Vagina (tissue), 2 donors: ENCODE measurements around the gene SYMPK. TPM values are rescaled to one million over a fixed set of nuclear protein-coding genes. Genes with fewer than 3 reads are reported as not detected.

ENCODE experiments used
- DNase-seq, 2 donors: peaks; one replicate each; pipeline ENCODE4 v3.0.0-alpha.2; 2017; ENCODE audit errors: extremely low spot score in 2 of 2
- H3K27ac ChIP-seq: fragments of 200-600 bp; sonication (generic); one replicate; pipeline ENCODE4 v1.5.1; 2019
- H3K27me3 ChIP-seq: fragments of 200-600 bp; sonication (generic); one replicate; pipeline ENCODE4 v1.5.1; 2019
- H3K36me3 ChIP-seq, 2 donors: fragments of 200-600 bp; sonication (generic); one replicate each; pipeline ENCODE4 v1.5.1; 2017 to 2019
- H3K4me1 ChIP-seq: fragments of 200-600 bp; sonication (generic); one replicate; pipeline ENCODE4 v1.5.1; 2019
- H3K4me3 ChIP-seq, 2 donors: fragments of 200-600 bp; sonication (generic); 1 replicate in 1 of 2; 2 replicates in 1 of 2; pipeline ENCODE4 v1.5.1; 2016 to 2019
- H3K9me3 ChIP-seq: fragments of 200-600 bp; sonication (generic); one replicate; pipeline ENCODE4 v1.5.1; 2019
- CTCF ChIP-seq, 3 experiments: fragments of 450-650 bp in 2 of 3; fragments of 200-600 bp in 1 of 3; sonication (generic) in 1 of 3; IDR thresholded peaks; one replicate each; pipeline ENCODE4 v1.5.1; 2017 to 2019; ENCODE audit warnings: antibody characterized with exemption in 3 of 3, mild to moderate bottlenecking in 2 of 3, moderate library complexity in 2 of 3
- POLR2A ChIP-seq, 2 donors: fragments of 450-650 bp; IDR thresholded peaks; one replicate each; pipeline ENCODE4 v1.6.1; 2017; ENCODE audit warnings: antibody characterized with exemption in 2 of 2, mild to moderate bottlenecking in 2 of 2, moderate library complexity in 2 of 2
- POLR2AphosphoS5 ChIP-seq, 2 donors: sonication (generic); formaldehyde crosslinking; IDR thresholded peaks; one replicate each; pipeline ENCODE4 v1.9.0; 2017; ENCODE audit warnings: antibody characterized with exemption in 2 of 2, mild to moderate bottlenecking in 2 of 2, low read depth in 1 of 2; ENCODE audit not compliant: insufficient read depth in 1 of 2
- intact Hi-C: fragments of 100-400 bp; cut with DNase I; formaldehyde crosslinking; loops from one replicate; pipeline ENCODE4 v1.15.1; 2023
- total RNA-seq: library from RNA; depleted of rRNA; stranded (reverse); fragments of >200 nt; gene quantifications from one replicate; pipeline ENCODE4 v1.2.3, GENCODE V29; 2016

SYMPK gene
- total RNA-seq, 1 donor from 2014 or later = 43.2 TPM

DNA sequence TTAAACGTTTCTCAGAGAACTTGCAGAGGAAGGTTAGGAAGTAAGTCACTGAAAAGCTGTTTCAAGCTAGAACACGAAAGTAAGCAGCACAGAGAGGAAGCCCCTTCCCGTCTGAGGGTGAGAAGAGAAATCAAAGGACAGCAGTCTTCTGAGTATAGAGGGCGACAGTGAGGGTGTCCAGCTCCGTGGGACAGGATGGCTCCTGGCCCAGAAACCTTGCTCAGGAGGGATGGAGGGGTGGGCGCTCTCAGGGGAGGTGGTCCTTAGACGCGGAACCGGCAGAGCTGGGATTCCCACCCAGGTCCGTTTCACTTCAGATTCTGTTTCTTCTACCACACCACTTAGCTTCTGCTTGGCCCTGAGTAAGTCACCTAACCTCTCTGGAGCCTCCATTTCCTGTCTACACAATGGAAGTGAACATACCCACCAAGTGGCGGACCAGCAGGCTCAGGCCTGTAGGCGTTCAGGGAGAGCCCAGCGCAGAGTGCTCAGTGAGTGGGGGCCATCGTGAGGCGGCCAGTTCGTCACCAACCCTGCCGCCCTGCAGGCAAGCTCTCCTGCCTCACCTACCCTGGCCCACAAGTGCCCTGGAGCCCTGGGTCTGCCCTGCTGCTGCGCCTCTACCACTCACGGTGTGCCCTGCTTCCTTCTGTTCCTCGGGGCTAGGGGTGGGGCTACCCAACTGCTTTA, 42.4 kb downstream of the SYMPK start:
- H3K27me3 ChIP-seq = no peaks in the 10 kb centered on the region
- no peak overlapping the region for H3K4me3 ChIP-seq
- H3K27ac ChIP-seq = no peak overlapping the region
- H3K36me3 ChIP-seq = peaks cover 0 to 26% of the 10 kb centered on the region in 2 donors
- no peak for TF ChIP-seq CTCF (IDR thresholded peaks at IDR 0.05)
- no peak for TF ChIP-seq POLR2A (IDR thresholded peaks at IDR 0.05)
- no peak for TF ChIP-seq POLR2AphosphoS5 (IDR thresholded peaks at IDR 0.05; ENCODE audit: insufficient read depth in 1 of 2, low read depth in 1 of 2)
- H3K9me3 ChIP-seq = no peaks in the 10 kb centered on the region
- intact Hi-C loops = no loop called here
- DNase-seq = no peak
- H3K4me1 ChIP-seq = peaks cover 15% of the 10 kb centered on the region

DNA sequence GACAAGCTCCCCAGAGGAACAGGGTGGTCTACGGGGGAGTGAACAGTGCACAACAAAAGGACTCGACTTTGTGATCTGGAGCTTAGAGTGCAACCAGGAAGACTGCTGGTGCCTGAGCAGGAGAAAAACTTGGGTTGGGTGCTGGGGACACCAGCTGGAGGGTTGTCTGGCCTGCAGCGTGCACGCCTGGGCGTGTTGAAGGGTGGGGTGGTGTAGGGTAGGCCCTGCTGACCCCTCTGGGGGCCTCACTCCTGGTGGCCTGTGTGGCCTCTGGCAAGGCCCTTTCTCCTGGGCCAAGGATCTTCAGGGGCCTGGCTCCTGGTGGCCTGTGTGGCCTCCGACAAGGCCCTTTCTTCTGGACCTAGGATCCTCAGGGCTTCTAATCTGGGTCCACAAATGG, 43.2 kb downstream of the SYMPK start:
- intact Hi-C loops = loop anchor here (10.0 kb wide), 2 partner anchors 65 to 195 kb away; partner anchors contain the start of gene IRF2BP1
- no peak for DNase-seq
- Histone ChIP-seq H3K27ac (no peak overlapping the region), H3K27me3 (no peaks in the 10 kb centered on the region), H3K4me3 (no peak overlapping the region), H3K9me3 (no peaks in the 10 kb centered on the region), H3K4me1 (peaks cover 18% of the 10 kb centered on the region), H3K36me3 (peaks cover 0 to 18% of the 10 kb centered on the region in 2 donors)
- no peak for TF ChIP-seq POLR2AphosphoS5 (IDR thresholded peaks at IDR 0.05; ENCODE audit: insufficient read depth in 1 of 2, low read depth in 1 of 2)
- TF ChIP-seq CTCF (IDR thresholded peaks at IDR 0.05) = no peak
- TF ChIP-seq POLR2A (IDR thresholded peaks at IDR 0.05) = no peak

- Histone ChIP-seq H3K9me3 (no peaks in the 10 kb centered on the region), H3K27ac (no peak overlapping the region), H3K4me1 (peaks cover 18% of the 10 kb centered on the region), H3K4me3 (no peak overlapping the region), H3K36me3 (peaks cover 0 to 13% of the 10 kb centered on the region in 2 donors), H3K27me3 (no peaks in the 10 kb centered on the region)
- TF ChIP-seq POLR2A (IDR thresholded peaks at IDR 0.05) (no peak), CTCF (IDR thresholded peaks at IDR 0.05) (no peak), POLR2AphosphoS5 (IDR thresholded peaks at IDR 0.05; ENCODE audit: insufficient read depth in 1 of 2, low read depth in 1 of 2) (no peak)
- DNase-seq = peak in 1 of 2 donors; percentile 87
- intact Hi-C loops = loop anchor here (10.0 kb wide), 2 partner anchors 67 to 197 kb away; partner anchors contain the start of gene IRF2BP1
Observed at GRCh38 chr19:45817725-45818301, 45.1 kb downstream of the SYMPK start.

GRCh38 chr19:45817010-45817724, 45.8 kb downstream of the SYMPK start:
- Histone ChIP-seq H3K4me3 (no peak overlapping the region), H3K27ac (peak overlapping the region; percentile 60), H3K9me3 (no peaks in the 10 kb centered on the region), H3K4me1 (peaks cover 18% of the 10 kb centered on the region), H3K27me3 (no peaks in the 10 kb centered on the region), H3K36me3 (peaks cover 0 to 13% of the 10 kb centered on the region in 2 donors)
- peak in 1 of 2 donors; percentile 78 for DNase-seq
- TF ChIP-seq POLR2A (IDR thresholded peaks at IDR 0.05) (no peak), POLR2AphosphoS5 (IDR thresholded peaks at IDR 0.05; ENCODE audit: insufficient read depth in 1 of 2, low read depth in 1 of 2) (peak; percentile 26 to 84), CTCF (IDR thresholded peaks at IDR 0.05) (peak; percentile 90 to 97 (median 94))
- intact Hi-C loops = loop anchor here (10.0 kb wide), 2 partner anchors 68 to 198 kb away; partner anchors contain the start of gene IRF2BP1
